C4-2B (cell line): ENCODE results near the gene RSPO3.

Source experiments
- H3K27ac ChIP-seq: fragments of 450-650 bp; 2 replicates; pipeline ENCODE4 v1.5.1; 2017
- CTCF ChIP-seq: fragments of 450-650 bp; conservative IDR thresholded peaks from 2 replicates; pipeline ENCODE4 v1.5.1; 2017; ENCODE audit warnings: mild to moderate bottlenecking
- ZFX ChIP-seq: fragments of 450-650 bp; IDR thresholded peaks from 2 replicates; pipeline ENCODE4 v1.6.1; 2017

The RSPO3 gene

GRCh38 chr6:127191716-127192115 lies 73.2 kb downstream of the RSPO3 start:
- TF ChIP-seq CTCF (no peak), ZFX (no peak)
- H3K27ac ChIP-seq = no peak overlapping the region

- TF ChIP-seq ZFX = no peak
- no peak for TF ChIP-seq CTCF
- H3K27ac ChIP-seq = no peak overlapping the region
Measured at GRCh38 chr6:127192911-127193541, 74.6 kb downstream of the RSPO3 start.

- TF ChIP-seq CTCF (no peak), ZFX (no peak)
- H3K27ac ChIP-seq = no peak overlapping the region
Measured at GRCh38 chr6:127195833-127196232, 77.4 kb downstream of the RSPO3 start.

GRCh38 chr6:127198549-127198948 lies 80.1 kb downstream of the RSPO3 start:
- TF ChIP-seq CTCF (no peak), ZFX (no peak)
- H3K27ac ChIP-seq = no peak overlapping the region

GRCh38 chr6:127199470-127199869 lies 81.0 kb downstream of the RSPO3 start:
- TF ChIP-seq CTCF (no peak), ZFX (no peak)
- no peak overlapping the region for H3K27ac ChIP-seq

- no peak overlapping the region for H3K27ac ChIP-seq
Measured at GRCh38 chr6:127200114-127200513, 81.6 kb downstream of the RSPO3 start.

GRCh38 chr6:127201321-127201720 lies 82.8 kb downstream of the RSPO3 start:
- no peak overlapping the region for H3K27ac ChIP-seq
- no peak for TF ChIP-seq ZFX
- TF ChIP-seq CTCF = no peak

More at GRCh38 chr6:127200114-127200513, 81.6 kb downstream of the RSPO3 start:
- TF ChIP-seq CTCF (no peak), ZFX (no peak)
